GM12865 (cell line): Measurements from ENCODE around the gene ATP6V1A.

Experiments
- DNase-seq: peaks from one replicate; pipeline ENCODE4 v3.0.0; 2010; ENCODE audit warnings: low read depth
- H3K4me3 ChIP-seq: 2 replicates; pipeline ENCODE4 v1.5.1; 2011; ENCODE audit warnings: mild to moderate bottlenecking, low read depth, low read length, control low read depth
- CTCF ChIP-seq: IDR thresholded peaks from 2 replicates; pipeline ENCODE4 v1.5.1; 2011; ENCODE audit warnings: low read length, control low read depth, low read depth, inconsistent platforms; ENCODE audit not compliant: insufficient read depth; ENCODE audit errors: missing control alignments

Gene ATP6V1A

GRCh38 chr3:113730550-113730949 is 16.3 kb upstream of the ATP6V1A start:
- no peak for DNase-seq
- no peak overlapping the region for H3K4me3 ChIP-seq
- TF ChIP-seq CTCF: no peak

GRCh38 chr3:113731694-113732093 is 15.1 kb upstream of the ATP6V1A start:
- no peak for DNase-seq
- TF ChIP-seq CTCF: no peak
- H3K4me3 ChIP-seq: no peak overlapping the region

- peak; percentile 46 for TF ChIP-seq CTCF
- no peak overlapping the region for H3K4me3 ChIP-seq
- peak; percentile 77 for DNase-seq
Observed at GRCh38 chr3:113736548-113737089, 10.2 kb upstream of the ATP6V1A start.

GRCh38 chr3:113741086-113741485 is 5.7 kb upstream of the ATP6V1A start:
- DNase-seq: peak; percentile 15
- peak overlapping the region; percentile 23; the same call in 1 of the 2 replicates for H3K4me3 ChIP-seq
- no peak for TF ChIP-seq CTCF

GRCh38 chr3:113741620-113742019 is 5.2 kb upstream of the ATP6V1A start:
- H3K4me3 ChIP-seq: peak overlapping the region; percentile 23
- TF ChIP-seq CTCF: no peak
- DNase-seq: no peak

- DNase-seq: peak; percentile 52
- no peak for TF ChIP-seq CTCF
- H3K4me3 ChIP-seq: peak overlapping the region; percentile 96
Observed at GRCh38 chr3:113743006-113743630, 3.7 kb upstream of the ATP6V1A start.
